ENCODE data around the gene MCC. TPM values are rescaled to one million over a fixed set of nuclear protein-coding genes. Genes with fewer than 3 reads are reported as not detected.

MCC gene
- total RNA-seq, 2 experiments from 2014 or later: 2.9 to 3.3 TPM

DNA sequence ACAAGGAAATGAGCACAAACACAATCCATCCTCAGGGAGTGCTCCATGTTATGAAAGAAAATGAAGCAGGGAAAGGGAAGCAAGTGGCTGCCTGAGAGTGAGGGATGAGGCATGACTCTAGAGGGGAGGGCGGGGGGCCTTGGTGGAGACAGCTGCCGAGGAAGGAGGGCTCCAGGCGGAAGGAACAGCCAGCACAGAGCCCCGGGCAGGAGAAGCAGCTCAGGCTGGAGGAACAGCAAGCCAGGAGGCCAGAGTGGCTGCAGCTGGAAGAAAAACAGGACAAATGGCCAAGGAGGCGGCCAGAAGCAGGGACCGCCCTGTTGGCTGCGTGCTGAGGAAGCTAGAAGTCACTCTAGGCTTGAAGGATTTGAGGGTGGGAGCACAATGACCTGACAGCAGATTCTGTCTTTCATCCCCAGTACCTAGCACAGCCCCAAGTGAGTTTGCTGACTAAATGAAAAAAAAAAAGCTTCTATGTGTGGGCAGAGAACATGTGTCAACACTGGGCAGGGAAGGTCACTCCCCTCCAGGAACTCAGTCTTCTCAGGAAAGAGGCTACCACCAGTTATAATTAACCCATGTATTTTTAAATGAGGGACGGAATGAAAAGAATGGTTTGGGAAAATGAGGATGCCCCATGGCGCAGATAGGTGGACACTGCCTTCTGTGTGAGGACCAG, 368.9 kb downstream of the MCC start:
- Mint-ChIP-seq H3K4me1 (no peaks in the 10 kb centered on the region), H3K4me3 (no peak overlapping the region), H3K27me3 (no peaks in the 10 kb centered on the region), H3K36me3 (ENCODE audit: low read depth) (no peaks in the 10 kb centered on the region), H3K27ac (no peak overlapping the region), H3K9me3 (no peaks in the 10 kb centered on the region)
- ChIA-PET CTCF (interaction anchor here (0.8 kb wide), 1 partner anchor 156 kb away, joined by 3 read pairs; no protein-coding TSS in a partner anchor), POLR2A (no interaction called here)
- DNase-seq: no peak

DNA sequence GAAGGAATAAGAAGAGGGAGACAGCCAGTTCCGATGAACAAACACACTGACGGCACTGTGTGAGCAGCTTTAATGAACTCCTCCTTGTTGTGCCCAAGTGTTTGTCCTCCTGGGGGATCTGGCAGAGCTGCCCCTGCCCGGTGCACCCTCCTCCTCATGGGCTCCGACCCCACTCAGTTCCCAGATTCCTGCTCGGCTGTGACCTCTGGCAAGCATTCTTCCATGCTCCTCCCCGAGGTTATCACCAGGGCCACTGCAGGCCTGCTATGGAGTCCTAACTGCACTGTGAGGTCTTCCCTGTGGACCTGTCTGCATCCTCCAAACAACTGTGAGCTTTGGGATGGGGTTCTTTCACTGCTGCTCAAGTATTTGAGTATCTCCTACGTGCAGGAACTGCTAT, 369.5 kb downstream of the MCC start:
- Mint-ChIP-seq H3K27ac (no peak overlapping the region), H3K4me3 (no peak overlapping the region), H3K4me1 (no peaks in the 10 kb centered on the region), H3K36me3 (ENCODE audit: low read depth) (no peaks in the 10 kb centered on the region), H3K9me3 (no peaks in the 10 kb centered on the region), H3K27me3 (no peaks in the 10 kb centered on the region)
- POLR2A ChIA-PET: no interaction called here
- CTCF ChIA-PET: no interaction called here
- no peak for DNase-seq

DNA sequence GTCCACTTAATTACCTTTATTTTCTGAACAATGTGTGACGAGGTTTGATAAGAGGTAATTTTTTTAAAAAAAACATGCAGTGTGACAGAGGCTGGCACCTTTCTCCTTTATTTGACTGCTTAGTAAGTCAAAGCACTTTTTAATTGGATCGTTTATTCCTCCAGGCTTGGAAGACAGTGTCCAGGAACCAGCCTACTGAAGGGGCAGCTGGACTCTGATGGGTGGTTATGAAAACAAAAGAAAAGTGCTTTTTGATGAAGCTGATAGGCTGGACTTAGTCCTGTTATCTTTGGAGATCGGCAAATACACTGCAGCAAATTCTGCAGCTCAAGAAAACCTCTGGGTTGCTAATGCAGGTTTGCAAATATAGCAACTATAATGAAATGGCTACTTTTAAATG, 370.0 kb downstream of the MCC start:
- Mint-ChIP-seq H3K27me3 (no peaks in the 10 kb centered on the region), H3K9me3 (no peaks in the 10 kb centered on the region), H3K27ac (no peak overlapping the region), H3K4me3 (no peak overlapping the region), H3K36me3 (ENCODE audit: low read depth) (no peaks in the 10 kb centered on the region), H3K4me1 (no peaks in the 10 kb centered on the region)
- ChIA-PET CTCF (no interaction called here), POLR2A (no interaction called here)
- no peak for DNase-seq

DNA sequence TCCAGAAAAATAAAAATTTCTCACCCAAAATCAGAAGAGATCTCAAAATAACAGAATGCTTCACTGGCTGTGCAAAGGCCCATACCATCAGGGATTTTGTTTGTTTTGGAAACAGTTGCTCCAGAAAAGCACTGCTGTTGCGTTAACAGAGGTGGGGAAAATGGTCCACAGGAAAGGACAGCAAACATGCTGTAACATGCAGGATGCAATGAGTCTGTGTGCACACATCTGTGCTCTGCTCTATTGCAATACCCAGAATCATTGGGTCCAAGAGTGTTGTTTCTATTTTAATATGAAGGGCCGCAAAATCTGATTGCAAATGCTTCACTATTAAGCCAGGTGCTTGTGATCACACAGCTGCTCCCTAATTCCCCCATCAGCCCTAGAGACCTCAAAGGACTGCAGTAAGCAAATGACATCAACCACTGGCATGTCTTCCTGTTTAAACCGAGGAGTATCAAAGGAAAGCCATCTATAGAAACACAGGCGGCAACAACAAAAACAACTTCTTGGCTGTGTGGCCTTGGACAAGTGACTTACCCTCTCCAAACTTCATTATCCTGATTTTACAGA, 370.6 kb downstream of the MCC start:
- Mint-ChIP-seq H3K4me3 (no peak overlapping the region), H3K9me3 (no peaks in the 10 kb centered on the region), H3K4me1 (no peaks in the 10 kb centered on the region), H3K27me3 (no peaks in the 10 kb centered on the region), H3K36me3 (ENCODE audit: low read depth) (no peaks in the 10 kb centered on the region), H3K27ac (no peak overlapping the region)
- CTCF ChIA-PET: no interaction called here
- DNase-seq: no peak
- POLR2A ChIA-PET: no interaction called here

DNA sequence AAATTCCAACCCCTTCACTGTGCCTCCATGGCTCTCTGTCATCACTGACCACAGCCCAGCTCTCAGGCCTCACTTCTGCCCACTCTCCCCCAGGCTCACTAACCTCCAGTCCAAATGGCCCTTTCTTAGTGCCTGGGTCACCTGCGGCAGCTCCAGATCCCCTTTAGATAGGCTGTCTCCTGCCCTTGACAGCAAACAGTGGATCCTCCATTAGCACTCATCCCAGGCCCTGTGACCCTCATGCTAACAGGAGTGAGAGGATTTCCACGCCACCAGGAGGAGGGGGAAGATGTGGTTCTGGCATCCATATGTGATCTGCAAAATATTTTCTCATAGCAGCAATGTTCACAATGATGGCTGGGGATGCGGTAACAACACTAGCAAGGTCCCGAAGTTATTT, 372.3 kb downstream of the MCC start:
- ChIA-PET POLR2A (no interaction called here), CTCF (no interaction called here)
- no peaks in the 10 kb centered on the region for H3K36me3 Mint-ChIP-seq (ENCODE audit: low read depth)
- peaks cover 2% of the 10 kb centered on the region for H3K27me3 Mint-ChIP-seq
- no peaks in the 10 kb centered on the region for H3K9me3 Mint-ChIP-seq
- no peak overlapping the region for H3K27ac Mint-ChIP-seq
- no peaks in the 10 kb centered on the region for H3K4me1 Mint-ChIP-seq
- no peak overlapping the region for H3K4me3 Mint-ChIP-seq
- DNase-seq: no peak

DNA sequence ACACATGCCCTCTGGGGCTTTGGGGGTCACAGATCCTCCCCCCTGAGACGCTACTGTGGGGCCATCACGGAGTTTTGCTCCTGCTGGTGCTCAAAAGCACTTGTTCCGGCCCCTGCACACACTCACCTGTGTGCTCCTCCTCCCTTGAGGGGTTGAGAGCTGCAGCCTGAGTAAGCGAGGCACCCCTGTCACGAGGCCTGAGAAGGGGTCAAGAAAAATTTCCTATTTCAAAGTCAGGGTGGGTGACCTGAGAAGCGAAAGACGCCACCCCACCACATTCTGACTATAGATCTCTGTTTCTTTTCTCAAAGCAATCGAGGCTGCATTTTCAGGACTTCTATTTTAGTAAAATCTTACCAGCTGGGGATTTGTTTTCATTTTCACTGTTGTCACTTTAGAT, 373.2 kb downstream of the MCC start:
- Mint-ChIP-seq H3K27ac (no peak overlapping the region), H3K27me3 (peaks cover 2% of the 10 kb centered on the region), H3K9me3 (no peaks in the 10 kb centered on the region), H3K4me3 (no peak overlapping the region), H3K4me1 (no peaks in the 10 kb centered on the region), H3K36me3 (ENCODE audit: low read depth) (no peaks in the 10 kb centered on the region)
- ChIA-PET CTCF (no interaction called here), POLR2A (no interaction called here)
- no peak for DNase-seq

DNA sequence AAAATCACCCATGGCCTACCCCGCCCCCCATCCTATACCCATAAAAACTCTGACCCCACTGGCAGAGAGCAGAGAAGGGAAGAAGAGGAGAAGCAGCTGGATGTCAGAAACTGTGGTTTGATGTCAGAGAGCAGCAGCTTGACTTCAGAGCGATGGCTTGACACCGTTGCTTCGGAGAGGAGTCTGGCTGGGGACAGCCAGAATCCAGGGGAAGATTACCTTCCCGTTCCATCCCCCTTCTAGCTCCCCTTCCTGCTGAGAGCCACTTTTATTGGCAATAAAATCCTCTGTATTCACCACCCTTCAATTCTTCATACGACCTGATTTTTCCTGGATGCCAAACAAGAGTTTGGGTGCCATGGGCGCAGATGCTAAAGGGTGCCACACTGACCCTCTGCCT, 373.7 kb downstream of the MCC start:
- CTCF ChIA-PET: no interaction called here
- POLR2A ChIA-PET: no interaction called here
- Mint-ChIP-seq H3K27ac (no peak overlapping the region), H3K4me1 (no peaks in the 10 kb centered on the region), H3K27me3 (peaks cover 2% of the 10 kb centered on the region), H3K4me3 (no peak overlapping the region), H3K9me3 (no peaks in the 10 kb centered on the region), H3K36me3 (ENCODE audit: low read depth) (no peaks in the 10 kb centered on the region)
- DNase-seq: no peak

DNA sequence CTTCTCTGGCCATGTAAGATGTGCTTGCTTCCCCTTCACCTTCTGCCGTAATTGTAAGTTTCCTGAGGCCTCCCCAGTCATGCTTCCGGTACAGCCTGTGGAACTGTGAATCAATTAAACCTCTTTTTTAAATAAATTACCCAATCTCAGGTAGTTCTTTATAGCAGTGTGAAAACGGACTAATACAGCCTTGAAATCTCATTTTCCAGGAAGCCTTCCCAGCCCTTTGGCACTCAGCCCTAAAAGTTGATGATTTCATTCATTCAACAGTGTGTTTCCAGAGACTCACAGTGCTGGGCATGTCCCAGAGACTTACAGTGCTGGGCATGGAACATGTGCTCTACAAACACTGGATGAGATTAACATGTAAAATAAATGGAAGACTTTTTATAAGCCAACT, 375.8 kb downstream of the MCC start:
- ChIA-PET POLR2A (no interaction called here), CTCF (no interaction called here)
- Mint-ChIP-seq H3K4me3 (no peak overlapping the region), H3K4me1 (no peaks in the 10 kb centered on the region), H3K27ac (no peak overlapping the region), H3K9me3 (no peaks in the 10 kb centered on the region), H3K27me3 (peaks cover 2% of the 10 kb centered on the region), H3K36me3 (ENCODE audit: low read depth) (no peaks in the 10 kb centered on the region)
- DNase-seq: no peak

DNA sequence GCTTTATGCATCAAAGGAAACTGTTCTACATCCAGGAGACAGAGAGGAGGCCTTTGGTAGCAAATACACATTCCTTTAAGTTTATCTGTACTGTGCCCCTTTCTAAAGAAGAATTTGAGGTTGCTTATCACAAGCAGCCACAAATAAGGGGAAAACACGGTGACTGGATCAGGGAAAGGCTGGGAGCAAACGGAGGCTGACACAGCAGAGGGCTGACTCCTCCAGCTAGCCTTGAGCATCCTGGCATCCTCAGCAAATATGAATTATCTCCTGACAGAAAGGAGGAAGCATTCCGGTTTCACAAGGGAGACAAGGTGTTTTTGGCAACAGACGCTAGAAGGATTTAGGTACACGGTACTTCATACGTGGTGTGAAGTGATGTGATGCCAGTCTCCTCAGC, 378.1 kb downstream of the MCC start:
- Mint-ChIP-seq H3K36me3 (ENCODE audit: low read depth) (no peaks in the 10 kb centered on the region), H3K27me3 (peaks cover 3% of the 10 kb centered on the region), H3K9me3 (no peaks in the 10 kb centered on the region), H3K27ac (no peak overlapping the region), H3K4me3 (no peak overlapping the region), H3K4me1 (no peaks in the 10 kb centered on the region)
- no peak for DNase-seq
- CTCF ChIA-PET: interaction anchor here (1.5 kb wide), 1 partner anchor 44 kb away, joined by 3 read pairs; no protein-coding TSS in a partner anchor
- POLR2A ChIA-PET: no interaction called here

DNA sequence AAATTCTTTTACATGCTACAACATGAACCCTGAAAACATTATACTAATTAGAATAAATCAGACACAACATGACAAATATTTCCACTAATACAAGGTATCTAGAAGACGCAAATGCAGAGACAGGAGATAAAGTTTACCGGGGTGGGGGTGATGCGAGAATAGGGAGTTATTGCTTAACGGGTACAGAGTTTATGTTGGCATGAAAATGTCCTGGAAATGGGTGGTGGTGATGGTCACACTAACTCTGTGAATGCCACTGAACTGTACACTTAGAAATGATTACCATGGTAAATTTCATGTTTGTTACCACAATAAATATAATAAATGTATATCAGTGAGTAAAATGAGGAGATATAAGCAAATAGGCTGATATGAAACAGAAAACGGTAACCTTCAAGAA, 378.9 kb downstream of the MCC start:
- CTCF ChIA-PET: interaction anchor here (0.7 to 1.5 kb wide), 2 partner anchors 45 to 492 kb away, joined by 3 read pairs; no protein-coding TSS in a partner anchor
- Mint-ChIP-seq H3K4me3 (no peak overlapping the region), H3K27ac (no peak overlapping the region), H3K4me1 (no peaks in the 10 kb centered on the region), H3K27me3 (peaks cover 3% of the 10 kb centered on the region), H3K9me3 (no peaks in the 10 kb centered on the region), H3K36me3 (ENCODE audit: low read depth) (no peaks in the 10 kb centered on the region)
- no peak for DNase-seq
- POLR2A ChIA-PET: no interaction called here

DNA sequence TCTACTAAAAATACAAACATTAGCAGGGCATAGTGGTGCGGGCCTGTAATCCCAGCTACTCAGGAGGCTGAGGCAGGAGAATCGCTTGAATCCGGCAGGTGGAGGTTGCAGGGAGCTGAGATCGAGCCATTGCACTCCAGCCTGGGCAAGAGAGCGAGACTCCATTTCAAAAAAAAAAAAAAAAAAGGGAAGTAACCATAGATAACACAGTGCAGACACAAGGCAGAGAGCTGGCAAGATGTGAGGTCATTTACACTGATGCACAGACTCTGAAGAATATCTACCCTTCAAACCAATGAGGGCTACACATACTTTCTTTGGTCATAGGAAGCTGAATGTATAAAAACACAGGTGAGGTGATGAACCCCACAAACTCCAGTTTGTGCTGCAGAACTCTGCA, 379.8 kb downstream of the MCC start:
- Mint-ChIP-seq H3K27me3 (peaks cover 3% of the 10 kb centered on the region), H3K27ac (no peak overlapping the region), H3K4me1 (no peaks in the 10 kb centered on the region), H3K4me3 (no peak overlapping the region), H3K36me3 (ENCODE audit: low read depth) (no peaks in the 10 kb centered on the region), H3K9me3 (no peaks in the 10 kb centered on the region)
- DNase-seq: no peak
- POLR2A ChIA-PET: no interaction called here
- CTCF ChIA-PET: no interaction called here

DNA sequence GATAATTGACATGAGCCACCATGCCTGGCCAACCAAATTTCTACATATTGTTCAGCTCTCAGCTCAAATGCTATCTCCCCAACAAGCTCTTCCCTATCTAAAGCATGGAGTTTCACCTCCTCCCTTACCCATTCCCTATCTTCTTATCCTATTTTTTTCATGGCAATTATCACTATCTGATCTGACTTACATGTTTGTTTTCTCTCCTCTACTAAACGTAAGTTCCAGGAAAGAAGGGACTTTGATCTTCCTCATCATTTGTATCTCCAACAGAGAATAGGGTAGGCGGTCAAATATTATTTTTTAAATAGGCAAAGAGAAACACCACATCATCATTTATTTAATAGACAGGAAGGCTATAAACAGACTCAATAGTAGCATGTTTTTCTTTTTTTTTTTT, 381.4 kb downstream of the MCC start:
- Mint-ChIP-seq H3K27me3 (peaks cover 1% of the 10 kb centered on the region), H3K36me3 (ENCODE audit: low read depth) (no peaks in the 10 kb centered on the region), H3K9me3 (no peaks in the 10 kb centered on the region), H3K4me1 (no peaks in the 10 kb centered on the region), H3K4me3 (no peak overlapping the region), H3K27ac (no peak overlapping the region)
- ChIA-PET POLR2A (no interaction called here), CTCF (interaction anchor here (0.6 to 0.9 kb wide), 4 partner anchors 16 to 195 kb away, joined by 4 to 7 read pairs (median 4); no protein-coding TSS in a partner anchor)
- DNase-seq: no peak

DNA sequence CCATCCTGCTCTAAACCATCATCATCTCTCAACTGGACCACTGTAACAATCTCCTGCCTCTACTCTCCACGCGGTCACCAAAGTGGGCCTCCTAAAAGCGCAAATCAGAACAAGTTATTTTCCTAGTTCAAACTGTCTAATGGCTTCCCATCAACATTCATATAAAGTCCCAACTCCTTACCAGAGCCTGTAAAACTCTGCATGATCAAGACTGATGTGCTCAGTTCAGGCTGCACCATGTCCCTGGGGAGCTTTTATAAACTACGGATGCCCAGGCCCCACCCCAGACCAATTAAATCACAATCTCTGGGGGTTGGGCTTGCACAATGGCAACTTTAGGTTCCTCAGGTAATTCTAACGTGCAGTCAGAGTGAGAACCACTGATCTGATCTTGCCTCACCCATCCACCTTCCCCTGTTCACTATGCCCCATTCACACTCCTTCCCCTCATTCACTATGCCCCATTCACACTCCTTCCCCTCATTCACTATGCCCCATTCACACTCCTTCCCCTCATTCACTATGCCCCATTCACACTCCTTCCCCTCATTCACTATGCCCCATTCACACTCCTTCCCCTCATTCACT, 382.5 kb downstream of the MCC start:
- ChIA-PET CTCF (no interaction called here), POLR2A (interaction anchor here (0.5 kb wide), 1 partner anchor 74 kb away, joined by 3 read pairs; no protein-coding TSS in a partner anchor)
- peaks cover 1% of the 10 kb centered on the region for H3K27me3 Mint-ChIP-seq
- no peak overlapping the region for H3K27ac Mint-ChIP-seq
- H3K4me1 Mint-ChIP-seq: no peaks in the 10 kb centered on the region
- no peaks in the 10 kb centered on the region for H3K36me3 Mint-ChIP-seq (ENCODE audit: low read depth)
- H3K9me3 Mint-ChIP-seq: no peaks in the 10 kb centered on the region
- no peak overlapping the region for H3K4me3 Mint-ChIP-seq
- no peak for DNase-seq

DNA sequence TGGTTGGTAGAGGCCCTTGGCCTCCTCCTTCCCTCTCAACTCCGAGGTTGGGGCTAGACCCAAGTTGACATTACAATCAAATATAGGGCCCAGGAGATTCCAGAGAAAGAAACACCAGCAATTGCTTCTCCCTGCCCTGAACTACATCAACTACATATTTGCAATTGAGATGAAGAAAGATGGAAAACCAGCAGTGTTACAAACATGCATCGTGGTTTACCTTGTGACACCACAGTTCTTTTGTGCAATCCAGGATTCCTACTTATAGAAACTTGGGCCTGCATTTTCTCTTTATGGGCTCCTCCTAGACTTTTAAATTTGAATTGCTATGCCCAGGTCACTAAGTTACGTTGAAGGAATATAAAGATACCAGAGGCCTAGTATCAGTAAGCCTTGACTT, 384.9 kb downstream of the MCC start:
- Mint-ChIP-seq H3K36me3 (ENCODE audit: low read depth) (no peaks in the 10 kb centered on the region), H3K27ac (no peak overlapping the region), H3K27me3 (peaks cover 1% of the 10 kb centered on the region), H3K9me3 (no peaks in the 10 kb centered on the region), H3K4me3 (no peak overlapping the region), H3K4me1 (no peaks in the 10 kb centered on the region)
- ChIA-PET CTCF (no interaction called here), POLR2A (no interaction called here)
- no peak for DNase-seq

Measured in activated CD4-positive, alpha-beta T cell treated with anti-CD3 and anti-CD28 coated beads, Interleukin-2, amount 10 ng/mL, durations not matched to agents 7 days and 5 days (primary cell).